Limb (tissue), 2 donors: ENCODE results near the gene KCNIP2.
A peak's percentile ranks its signal among the peaks of the same experiment; 100 is the strongest.
"Not testable (repeated sequence)": the region's sequence is repeated elsewhere in the genome, so short reads cannot be mapped to it uniquely, and the experiment has no call there.

ENCODE experiments used
- DNase-seq, 2 donors: peaks; one replicate each; pipeline ENCODE4 v3.0.0-alpha.2; 2016; ENCODE audit errors: extremely low spot score in 2 of 2

Gene KCNIP2

GRCh38 chr10:101828766-101829551 is 14.6 kb downstream of the KCNIP2 start:
- peak in 1 of 2 donors; percentile 23 for DNase-seq

GRCh38 chr10:101827919-101828600 is 15.5 kb downstream of the KCNIP2 start:
- DNase-seq = no peak

GRCh38 chr10:101826852-101827434 is 16.7 kb downstream of the KCNIP2 start:
- no peak for DNase-seq

GRCh38 chr10:101824736-101825135 is 18.9 kb downstream of the KCNIP2 start:
- no peak for DNase-seq

- no peak for DNase-seq
Measured at GRCh38 chr10:101818872-101819633, 24.5 kb downstream of the KCNIP2 start.

- peak; percentile 98 to 99 for DNase-seq
Measured at GRCh38 chr10:101818119-101818871, 25.3 kb downstream of the KCNIP2 start, which contains the start of gene OGA. Gene OGA (minus strand): TSS chr10:101818444. CDS start chr10:101818022, 422 bp downstream.

- DNase-seq = peak; percentile 75 to 83
Measured at GRCh38 chr10:101817337-101818118, 26.1 kb downstream of the KCNIP2 start.

GRCh38 chr10:101816913-101817336 is 26.7 kb downstream of the KCNIP2 start:
- DNase-seq = no peak

GRCh38 chr10:101816376-101816775 is 27.2 kb downstream of the KCNIP2 start:
- DNase-seq = no peak

GRCh38 chr10:101814466-101815071 is 29.0 kb downstream of the KCNIP2 start:
- no peak for DNase-seq

- DNase-seq = no peak
Measured at GRCh38 chr10:101812606-101813005, 31.0 kb downstream of the KCNIP2 start.

- DNase-seq = no peak
Measured at GRCh38 chr10:101807158-101807557, 36.4 kb downstream of the KCNIP2 start.

GRCh38 chr10:101803511-101803910 is 40.1 kb downstream of the KCNIP2 start:
- DNase-seq = no peak

GRCh38 chr10:101797403-101798059 is 46.1 kb downstream of the KCNIP2 start:
- DNase-seq = no peak

- DNase-seq = no peak
Measured at GRCh38 chr10:101793526-101793925, 50.1 kb downstream of the KCNIP2 start.

GRCh38 chr10:101789686-101790085 is 53.9 kb downstream of the KCNIP2 start:
- no peak for DNase-seq

GRCh38 chr10:101789231-101789630 is 54.4 kb downstream of the KCNIP2 start:
- DNase-seq = not testable (repeated sequence)

GRCh38 chr10:101785801-101786200 is 57.8 kb downstream of the KCNIP2 start:
- no peak for DNase-seq

- no peak for DNase-seq
Measured at GRCh38 chr10:101784558-101784957, 59.0 kb downstream of the KCNIP2 start.
